BLaER1 treated with 17β-estradiol and CSF1 and Interleukin-3, amounts not matched to agents 10 nM and 100 nM (cell line): ENCODE measurements around the gene ELFN1.
A peak's percentile ranks its signal among the peaks of the same experiment; 100 is the strongest.

ENCODE experiments used
- H3K27ac ChIP-seq, 11 experiments: shearing (Covaris generic); formaldehyde crosslinking; 2 replicates each; pipeline ENCODE4 v1.8.1; 2022
- H3K27me3 ChIP-seq, 11 experiments: shearing (Covaris generic); formaldehyde crosslinking; 2 replicates each; pipeline ENCODE4 v1.8.1; 2022
- H3K36me3 ChIP-seq, 11 experiments: shearing (Covaris generic); formaldehyde crosslinking; 2 replicates each; pipeline ENCODE4 v1.8.1; 2022
- H3K4me1 ChIP-seq, 10 experiments: shearing (Covaris generic); formaldehyde crosslinking; 2 replicates each; pipeline ENCODE4 v1.8.1; 2022
- H3K4me2 ChIP-seq, 11 experiments: shearing (Covaris generic); formaldehyde crosslinking; 2 replicates each; pipeline ENCODE4 v1.8.1; 2022
- H3K4me3 ChIP-seq, 10 experiments: shearing (Covaris generic); formaldehyde crosslinking; 2 replicates each; pipeline ENCODE4 v1.8.1; 2022
- H3K9ac ChIP-seq, 11 experiments: shearing (Covaris generic); formaldehyde crosslinking; 2 replicates each; pipeline ENCODE4 v1.8.1; 2022
- H3K9me3 ChIP-seq, 11 experiments: shearing (Covaris generic); formaldehyde crosslinking; replicated peaks in 1 of 11; 2 replicates each; pipeline ENCODE4 v1.8.1; 2022
- H4K20me1 ChIP-seq, 11 experiments: shearing (Covaris generic); formaldehyde crosslinking; 2 replicates each; pipeline ENCODE4 v1.8.1; 2022
- Cebpa-rat ChIP-seq, 11 experiments: shearing (Covaris generic); IDR thresholded peaks; 2 replicates each; pipeline ENCODE4 v1.8.1; 2022

The ELFN1 gene

DNA sequence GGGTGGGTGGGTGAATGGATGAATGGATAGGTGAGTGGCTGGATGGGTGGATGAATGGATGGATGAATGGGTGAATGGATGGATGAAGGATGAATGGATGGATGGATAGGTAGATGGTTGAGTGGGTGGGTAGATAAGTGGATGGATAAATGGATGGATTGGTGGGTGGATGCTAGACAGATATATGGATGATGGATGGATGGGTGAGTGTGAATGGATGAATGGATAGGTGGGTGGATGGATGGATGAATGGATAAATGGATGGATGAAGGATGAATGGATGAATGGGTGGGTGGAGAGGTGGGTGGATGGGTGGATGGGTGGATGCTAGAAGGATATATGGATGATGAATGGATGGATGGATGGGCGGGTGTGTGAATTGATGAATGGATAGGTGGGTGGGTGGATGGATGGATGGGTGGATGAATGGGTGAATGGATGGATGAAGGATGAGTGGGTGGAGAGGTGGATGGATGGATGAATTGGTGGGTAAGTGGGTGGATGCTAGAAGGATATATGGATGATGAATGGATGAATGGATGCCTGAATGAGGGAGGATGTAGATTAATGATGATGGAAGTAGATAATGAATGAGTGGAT lies 20.4 kb downstream of the ELFN1 start:
- peaks cover 0 to 21% (median 0%) of the 10 kb centered on the region in 11 experiments; a peak in 9 of 22 replicates for H4K20me1 ChIP-seq
- H3K9me3 ChIP-seq: peaks cover 0 to 7% (median 4%) of the 10 kb centered on the region in 11 experiments; a peak in 13 of 22 replicates
- no peaks in the 10 kb centered on the region for H3K27me3 ChIP-seq
- peaks cover 0 to 7% (median 0%) of the 10 kb centered on the region in 11 experiments; a peak in 2 of 22 replicates for H3K36me3 ChIP-seq
- peaks cover 0 to 25% (median 17%) of the 10 kb centered on the region in 10 experiments; a peak in 11 of 20 replicates for H3K4me1 ChIP-seq
- H3K27ac ChIP-seq: no peak overlapping the region
- TF ChIP-seq Cebpa-rat (IDR thresholded peaks at IDR 0.05): no peak
- H3K9ac ChIP-seq: no peak overlapping the region
- H3K4me3 ChIP-seq: no peak overlapping the region
- no peak overlapping the region for H3K4me2 ChIP-seq

DNA sequence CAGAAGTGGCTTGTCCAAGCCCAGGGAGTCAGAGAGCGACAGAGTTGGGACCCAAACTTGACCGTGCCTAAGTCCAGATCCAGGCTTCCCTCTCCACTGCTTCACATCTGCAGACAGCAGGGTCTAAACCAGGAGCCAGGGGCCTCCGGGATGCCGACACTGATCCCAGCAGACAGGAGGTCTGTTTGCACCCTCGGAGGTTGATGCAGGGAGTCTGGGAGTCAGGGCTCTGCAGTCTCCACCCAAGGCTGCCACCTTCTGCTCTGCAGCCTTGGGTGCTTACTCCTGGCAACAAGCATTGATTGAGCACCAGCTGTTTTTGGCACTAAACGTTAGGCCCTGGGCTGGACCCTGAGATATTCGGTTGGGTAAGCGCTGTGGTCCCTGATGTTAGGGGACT lies 21.0 kb downstream of the ELFN1 start:
- Histone ChIP-seq H3K27ac (no peak overlapping the region), H3K4me1 (peaks cover 0 to 25% (median 17%) of the 10 kb centered on the region in 10 experiments; a peak in 11 of 20 replicates), H3K36me3 (peaks cover 0 to 7% (median 0%) of the 10 kb centered on the region in 11 experiments; a peak in 2 of 22 replicates), H3K27me3 (no peaks in the 10 kb centered on the region), H3K9me3 (peaks cover 0 to 7% (median 3%) of the 10 kb centered on the region in 11 experiments; a peak in 6 of 22 replicates), H3K9ac (no peak overlapping the region), H3K4me3 (no peak overlapping the region), H4K20me1 (peaks cover 0 to 21% (median 0%) of the 10 kb centered on the region in 11 experiments; a peak in 9 of 22 replicates), H3K4me2 (no peak overlapping the region)
- TF ChIP-seq Cebpa-rat (IDR thresholded peaks at IDR 0.05): no peak

DNA sequence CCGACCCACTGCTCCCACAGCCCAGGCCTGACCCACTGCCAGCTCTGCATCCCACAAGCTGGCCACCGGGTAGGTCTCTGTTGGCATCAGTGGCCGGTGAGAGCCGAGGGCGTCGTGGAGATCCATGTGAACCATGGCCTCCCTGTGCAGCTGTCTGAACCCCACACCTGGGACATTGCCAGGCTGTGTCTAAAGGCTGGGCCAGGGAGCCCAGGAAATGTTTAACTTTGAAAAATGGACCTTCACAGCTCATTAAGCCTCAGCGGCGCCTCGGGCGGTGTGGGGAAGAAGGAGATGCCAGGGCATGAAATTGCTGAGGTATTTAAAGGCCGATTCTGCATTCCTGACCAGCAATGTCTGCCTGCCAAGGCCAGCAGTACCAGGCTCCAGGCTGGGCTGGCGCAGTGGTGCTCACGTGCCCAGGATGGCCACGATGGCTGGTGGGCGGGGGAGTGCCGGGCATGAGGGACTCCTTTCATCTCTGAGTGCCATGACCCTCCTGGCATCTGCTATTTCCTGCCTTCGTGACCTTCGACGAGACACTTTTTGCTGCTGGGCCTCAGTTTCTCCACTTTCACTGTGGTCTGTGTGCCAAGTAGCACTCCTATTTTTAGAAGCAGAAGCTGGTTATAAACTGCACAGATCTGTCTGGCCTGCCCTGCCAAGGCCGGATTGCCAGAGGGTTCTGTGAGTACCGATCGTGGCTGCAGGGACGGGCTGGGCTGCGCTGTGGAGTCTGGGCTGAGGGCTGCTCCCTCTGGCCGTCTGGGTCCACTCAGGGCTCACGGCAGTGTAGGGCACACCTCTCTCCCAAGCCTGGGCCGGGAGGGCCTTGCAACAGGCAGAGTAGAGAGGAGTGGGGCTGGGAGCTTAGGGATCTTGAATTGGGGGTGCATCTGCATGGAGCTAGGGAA lies 21.8 kb downstream of the ELFN1 start:
- Histone ChIP-seq H3K4me3 (no peak overlapping the region), H3K27ac (no peak overlapping the region), H3K4me1 (peaks cover 0 to 25% (median 17%) of the 10 kb centered on the region in 10 experiments; a peak in 11 of 20 replicates), H3K36me3 (peaks cover 0 to 7% (median 0%) of the 10 kb centered on the region in 11 experiments; a peak in 2 of 22 replicates), H4K20me1 (peaks cover 0 to 26% (median 0%) of the 10 kb centered on the region in 11 experiments; a peak in 9 of 22 replicates), H3K4me2 (no peak overlapping the region), H3K27me3 (no peaks in the 10 kb centered on the region), H3K9ac (no peak overlapping the region), H3K9me3 (peaks cover 0 to 7% (median 3%) of the 10 kb centered on the region in 11 experiments; a peak in 6 of 22 replicates)
- no peak for TF ChIP-seq Cebpa-rat (IDR thresholded peaks at IDR 0.05)

DNA sequence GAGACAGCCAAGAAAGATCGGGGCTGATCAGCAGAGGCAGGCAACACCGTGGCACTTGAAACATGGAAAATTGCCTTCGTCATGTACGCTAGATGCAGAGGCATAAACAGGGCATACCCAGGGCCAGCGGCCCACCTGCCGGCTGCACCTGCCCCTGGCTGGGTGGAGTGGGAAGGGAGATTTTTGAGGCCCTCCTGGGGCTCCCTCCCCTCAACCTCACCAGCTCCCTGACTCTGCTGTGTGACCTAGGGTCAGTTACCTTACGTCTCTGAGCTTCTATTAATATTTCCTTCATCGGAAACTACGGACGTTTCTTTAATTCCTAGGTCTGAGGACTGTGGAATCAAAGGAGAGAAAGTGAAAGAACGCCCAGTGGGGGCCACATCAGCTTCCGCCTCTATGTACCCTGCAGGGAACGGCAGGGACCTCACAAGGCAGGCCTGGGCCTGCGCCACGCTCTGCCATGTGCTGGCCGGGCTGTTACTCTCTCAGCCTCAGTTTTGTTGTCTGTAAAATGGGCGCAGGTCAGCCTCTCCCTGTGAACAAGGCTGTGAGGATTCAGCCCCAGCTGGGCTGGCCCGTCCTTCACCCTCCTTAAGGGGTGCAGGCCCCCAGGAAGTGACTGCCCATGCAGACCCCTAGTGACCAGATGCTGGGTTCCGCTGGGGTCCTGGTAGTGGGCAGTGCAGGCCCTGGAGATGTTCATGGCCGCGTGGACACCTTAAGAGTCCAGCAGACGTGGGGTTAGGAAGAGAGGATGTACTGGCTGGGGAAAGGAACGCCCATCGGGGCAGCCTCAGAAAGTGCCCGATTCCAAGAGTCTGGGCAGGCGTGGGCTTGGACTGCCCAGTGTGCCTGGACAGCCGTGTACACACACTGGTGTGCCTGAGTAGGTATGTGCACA lies 22.7 kb downstream of the ELFN1 start:
- H3K27me3 ChIP-seq: no peaks in the 10 kb centered on the region
- H3K9ac ChIP-seq: no peak overlapping the region
- no peak for TF ChIP-seq Cebpa-rat (IDR thresholded peaks at IDR 0.05)
- H3K36me3 ChIP-seq: peaks cover 0 to 7% (median 0%) of the 10 kb centered on the region in 11 experiments; a peak in 2 of 22 replicates
- peaks cover 0 to 7% (median 3%) of the 10 kb centered on the region in 11 experiments; a peak in 6 of 22 replicates for H3K9me3 ChIP-seq
- no peak overlapping the region for H3K27ac ChIP-seq
- H3K4me3 ChIP-seq: no peak overlapping the region
- peaks cover 0 to 32% (median 18%) of the 10 kb centered on the region in 10 experiments; a peak in 13 of 20 replicates for H3K4me1 ChIP-seq
- H3K4me2 ChIP-seq: peak overlapping the region in 7 of 11 experiments; percentile 5 to 61 (median 36); a peak in 7 of 22 replicates
- peaks cover 0 to 31% (median 0%) of the 10 kb centered on the region in 11 experiments; a peak in 9 of 22 replicates for H4K20me1 ChIP-seq

DNA sequence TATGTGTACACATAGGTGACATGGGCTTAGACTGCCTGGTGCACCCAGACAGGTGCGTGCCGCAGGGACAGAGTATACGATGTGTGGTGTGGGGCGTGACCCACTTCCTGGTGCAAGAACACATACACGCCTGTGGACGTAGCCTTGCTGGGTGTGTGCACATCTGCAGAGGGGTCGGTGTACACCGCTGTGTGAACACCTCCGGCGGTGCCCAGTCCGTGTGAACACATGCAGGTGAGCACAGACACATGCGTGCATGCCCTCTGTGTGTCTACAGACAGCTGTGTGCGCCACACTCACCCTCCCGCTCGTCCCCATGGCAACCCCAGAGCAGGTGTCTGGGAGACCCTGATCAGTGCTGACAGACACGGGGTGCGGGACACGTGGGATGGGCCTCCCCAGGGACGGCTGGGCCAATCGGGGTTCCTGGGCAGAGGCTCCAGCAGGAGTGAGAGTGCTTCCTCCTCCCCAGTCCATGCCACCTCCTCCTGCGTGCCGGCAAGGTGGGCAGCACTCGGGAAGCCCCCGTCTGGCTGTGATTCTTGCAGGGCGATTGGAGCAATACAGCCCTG lies 23.4 kb downstream of the ELFN1 start:
- Histone ChIP-seq H3K9ac (peak overlapping the region in 1 of 11 experiments; percentile 5; a peak in 1 of 22 replicates), H3K27me3 (no peaks in the 10 kb centered on the region), H3K9me3 (peaks cover 0 to 5% (median 0%) of the 10 kb centered on the region in 11 experiments; a peak in 5 of 22 replicates), H3K27ac (no peak overlapping the region), H3K36me3 (peaks cover 0 to 4% (median 0%) of the 10 kb centered on the region in 11 experiments; a peak in 2 of 22 replicates), H3K4me2 (peak overlapping the region in 8 of 11 experiments; percentile 5 to 61 (median 34); a peak in 11 of 22 replicates), H3K4me1 (peaks cover 0 to 39% (median 23%) of the 10 kb centered on the region in 10 experiments; a peak in 14 of 20 replicates), H3K4me3 (no peak overlapping the region), H4K20me1 (peaks cover 0 to 31% (median 0%) of the 10 kb centered on the region in 11 experiments; a peak in 9 of 22 replicates)
- no peak for TF ChIP-seq Cebpa-rat (IDR thresholded peaks at IDR 0.05)

DNA sequence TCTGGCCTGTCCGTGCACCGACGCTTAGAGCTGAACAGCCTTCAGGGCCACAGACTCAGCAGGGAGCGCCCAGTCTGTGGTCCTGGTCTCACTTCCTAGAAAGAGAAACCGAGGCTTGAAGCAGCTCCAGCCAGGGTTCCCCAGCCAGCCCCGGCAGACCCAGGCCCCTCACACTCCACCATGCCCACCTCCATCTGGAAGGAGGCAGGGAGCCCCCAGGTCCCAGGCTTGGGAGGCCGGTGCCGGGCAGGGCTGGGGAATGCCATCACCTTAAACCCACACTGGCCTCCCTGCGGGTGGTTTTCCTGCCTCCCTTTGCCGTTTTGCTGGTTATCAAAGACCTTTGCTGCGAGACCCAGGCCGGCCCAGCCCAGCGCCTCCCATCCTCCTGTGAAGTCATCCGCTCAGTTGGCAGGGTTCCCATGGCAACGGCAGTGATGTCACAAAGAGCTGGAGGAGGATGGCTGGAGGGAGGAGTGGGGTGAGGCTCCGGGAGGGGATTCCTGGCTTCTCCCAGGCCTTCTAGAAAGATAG lies 24.0 kb downstream of the ELFN1 start:
- H3K9ac ChIP-seq: peak overlapping the region in 1 of 11 experiments; percentile 5; a peak in 1 of 22 replicates
- H4K20me1 ChIP-seq: peaks cover 0 to 31% (median 0%) of the 10 kb centered on the region in 11 experiments; a peak in 9 of 22 replicates
- no peak overlapping the region for H3K27ac ChIP-seq
- peaks cover 0 to 40% (median 23%) of the 10 kb centered on the region in 10 experiments; a peak in 14 of 20 replicates for H3K4me1 ChIP-seq
- no peak for TF ChIP-seq Cebpa-rat (IDR thresholded peaks at IDR 0.05)
- H3K36me3 ChIP-seq: no peaks in the 10 kb centered on the region; a peak in 1 of 22 replicates
- peaks cover 0 to 3% (median 0%) of the 10 kb centered on the region in 11 experiments; a peak in 3 of 22 replicates for H3K9me3 ChIP-seq
- H3K4me2 ChIP-seq: peak overlapping the region in 8 of 11 experiments; percentile 5 to 61 (median 34); a peak in 13 of 22 replicates
- no peaks in the 10 kb centered on the region for H3K27me3 ChIP-seq
- H3K4me3 ChIP-seq: no peak overlapping the region
